ENCODE data around the gene FUOM. TPM values are rescaled to one million over a fixed set of nuclear protein-coding genes. Genes with fewer than 3 reads are reported as not detected.

The FUOM gene
- total and polyA plus RNA-seq, 2 of the 4 experiments (the other 2 are of a cell fraction), result 26.3 to 52.8 TPM

GRCh38 chr10:133307776-133308420 lies 49.9 kb downstream of the FUOM start (continued):
- TF ChIP-seq RAD21 (IDR thresholded peaks at IDR 0.05; ENCODE audit: low read length) (no peak), MAFK (IDR thresholded peaks at IDR 0.05; ENCODE audit: low read depth, low read length) (no peak)

DNA sequence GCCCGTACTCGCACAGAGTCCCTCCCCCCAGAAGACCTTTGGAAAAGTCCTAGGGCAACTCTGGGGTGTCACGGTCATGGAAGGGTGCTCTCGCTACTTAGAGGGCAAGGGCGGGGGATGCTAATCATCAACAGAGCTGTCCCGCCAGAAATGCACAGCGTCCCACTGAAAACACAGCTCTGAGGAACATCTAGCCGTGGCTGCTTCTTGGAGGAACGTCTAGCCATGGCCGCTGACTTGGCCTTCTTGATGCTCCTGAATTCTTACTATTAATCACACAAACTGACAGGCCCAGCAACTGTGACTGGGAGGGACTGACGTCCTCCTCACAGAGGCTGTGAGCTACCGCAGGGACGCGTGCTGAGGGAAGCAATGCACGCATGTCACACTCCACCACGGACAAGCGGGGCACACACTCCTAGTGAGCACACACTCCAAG lies 50.9 kb downstream of the FUOM start:
- H3K4me3 ChIP-seq (ENCODE audit: insufficient read depth, low read depth, low read length), result no peak overlapping the region
- ATAC-seq (ENCODE audit: low read depth), result no peak
- H4K91ac ChIP-seq (ENCODE audit: insufficient read depth, low read depth, low read length), result no peak overlapping the region
- POLR2A ChIA-PET (ENCODE audit: unreplicated experiment), result no interaction called here
- peaks cover 8% of the 10 kb centered on the region for H3K4me1 ChIP-seq (ENCODE audit: control insufficient read depth, insufficient read depth, low read length)
- H3K4me2 ChIP-seq (ENCODE audit: low read depth, low read length), result peak overlapping the region; percentile 100; the same call in 1 of the 2 replicates
- no peak overlapping the region for H2AK9ac ChIP-seq (replicated peaks; ENCODE audit: low read depth, low read length, poor library complexity)
- no peak overlapping the region for H2BK5ac ChIP-seq (ENCODE audit: low read depth, low read length, poor library complexity, severe bottlenecking)
- H3K27me3 ChIP-seq (ENCODE audit: control insufficient read depth, insufficient read depth, low read length), result no peaks in the 10 kb centered on the region
- peak overlapping the region; percentile 43 for H2AFZ ChIP-seq (replicated peaks; ENCODE audit: low read length, poor library complexity)
- H3K9me1 ChIP-seq (ENCODE audit: insufficient read depth, low read length), result peaks cover 14% of the 10 kb centered on the region; the same call in 1 of the 2 replicates
- H2BK15ac ChIP-seq (ENCODE audit: low read depth, low read length), result no peak overlapping the region
- H3K36me3 ChIP-seq (ENCODE audit: control insufficient read depth, insufficient read depth, low read length), result peaks cover 13% of the 10 kb centered on the region; the same call in 1 of the 2 replicates
- peaks cover 14 to 62% of the 10 kb centered on the region in 2 experiments for H3K79me1 ChIP-seq (ENCODE audit: low read depth in 1 of 2, low read length in 2 of 2)
- dilution Hi-C loops (cut with HindIII; ENCODE audit: low sequenced_read_pairs, unreplicated experiment), result no loop called here
- in situ Hi-C loops (cut with MboI; ENCODE audit: low sequenced_read_pairs), result no loop called here
- no peak overlapping the region for H3K27ac ChIP-seq (ENCODE audit: insufficient read depth, low read length)
- H3K18ac ChIP-seq (ENCODE audit: low read depth, low read length), result no peak overlapping the region
- no peak overlapping the region for H3K56ac ChIP-seq (ENCODE audit: extremely low read depth, insufficient read depth, low read length)
- BruUV-seq (replicated peaks), result no TSS peak
- no peak overlapping the region for H4K5ac ChIP-seq (ENCODE audit: low read depth, low read length)
- no peak overlapping the region for H4K8ac ChIP-seq (ENCODE audit: low read depth in 2 of 2, low read length in 2 of 2)
- no peak overlapping the region for H3K23ac ChIP-seq (ENCODE audit: low read depth, low read length)
- no peaks in the 10 kb centered on the region for H3K9me3 ChIP-seq (ENCODE audit: control insufficient read depth, insufficient read depth, low read length)
- peaks cover 56% of the 10 kb centered on the region for H4K20me1 ChIP-seq (ENCODE audit: insufficient read depth, low read length)
- H3K9ac ChIP-seq (ENCODE audit: low read depth, low read length), result no peak overlapping the region
- no peak for DNase-seq
- 80% methylated on average over 7 of the region's 17 CpGs; no CpG with 5 or more reads in 1 of the 2 experiments for WGBS, 2 experiments (ENCODE audit: extremely low coverage in 2 of 2, insufficient read length in 1 of 2)
- intact Hi-C loops (cut with micrococcal nuclease), result loop anchor here (5.0 kb wide), 2 partner anchors 45 to 160 kb away; no protein-coding TSS in a partner anchor
- no peak overlapping the region for H2BK20ac ChIP-seq (ENCODE audit: low read depth, low read length)
- H3K4ac ChIP-seq (ENCODE audit: low read depth, low read length), result no peak overlapping the region
- H2BK120ac ChIP-seq (ENCODE audit: low read depth, low read length), result no peak overlapping the region
- H2AK5ac ChIP-seq (ENCODE audit: low read depth, low read length), result no peak overlapping the region
- no peak overlapping the region for H3K14ac ChIP-seq (replicated peaks; ENCODE audit: low read depth, low read length)
- CTCF ChIA-PET, result interaction anchor here (1.0 kb wide), 1 partner anchor 28 kb away, joined by 3 read pairs; no protein-coding TSS in a partner anchor
- TF ChIP-seq CHD1 (IDR thresholded peaks at IDR 0.05; ENCODE audit: low read depth, low read length), result no peak
- TF ChIP-seq MXI1 (IDR thresholded peaks at IDR 0.05; ENCODE audit: borderline replicate concordance, low read depth, low read length), result no peak
- no peak for TF ChIP-seq CEBPB (IDR thresholded peaks at IDR 0.05; ENCODE audit: low read depth, low read length)
- no peak for TF ChIP-seq MAZ (IDR thresholded peaks at IDR 0.05; ENCODE audit: borderline replicate concordance, low read depth, low read length)
- no peak for TF ChIP-seq NFE2L2 (IDR thresholded peaks at IDR 0.05; ENCODE audit: low read depth, low read length)
- TF ChIP-seq POLR2A (IDR thresholded peaks at IDR 0.05; ENCODE audit: low read depth, low read length), result no peak
- TF ChIP-seq SMC3 (IDR thresholded peaks at IDR 0.05; ENCODE audit: low read depth, low read length), result no peak
- TF ChIP-seq MAFK (IDR thresholded peaks at IDR 0.05; ENCODE audit: low read depth, low read length), result no peak
- no peak for TF ChIP-seq FOS (IDR thresholded peaks at IDR 0.05; ENCODE audit: low read depth, low read length)
- no peak for TF ChIP-seq ELK1 (IDR thresholded peaks at IDR 0.05; ENCODE audit: borderline replicate concordance, low read depth, low read length)
- no peak for TF ChIP-seq USF2 (IDR thresholded peaks at IDR 0.05; ENCODE audit: low read depth, low read length)
- no peak for TF ChIP-seq BHLHE40 (IDR thresholded peaks at IDR 0.05; ENCODE audit: low read depth, low read length)
